ENCODE data around the gene GUCY1B1.

Gene GUCY1B1

DNA sequence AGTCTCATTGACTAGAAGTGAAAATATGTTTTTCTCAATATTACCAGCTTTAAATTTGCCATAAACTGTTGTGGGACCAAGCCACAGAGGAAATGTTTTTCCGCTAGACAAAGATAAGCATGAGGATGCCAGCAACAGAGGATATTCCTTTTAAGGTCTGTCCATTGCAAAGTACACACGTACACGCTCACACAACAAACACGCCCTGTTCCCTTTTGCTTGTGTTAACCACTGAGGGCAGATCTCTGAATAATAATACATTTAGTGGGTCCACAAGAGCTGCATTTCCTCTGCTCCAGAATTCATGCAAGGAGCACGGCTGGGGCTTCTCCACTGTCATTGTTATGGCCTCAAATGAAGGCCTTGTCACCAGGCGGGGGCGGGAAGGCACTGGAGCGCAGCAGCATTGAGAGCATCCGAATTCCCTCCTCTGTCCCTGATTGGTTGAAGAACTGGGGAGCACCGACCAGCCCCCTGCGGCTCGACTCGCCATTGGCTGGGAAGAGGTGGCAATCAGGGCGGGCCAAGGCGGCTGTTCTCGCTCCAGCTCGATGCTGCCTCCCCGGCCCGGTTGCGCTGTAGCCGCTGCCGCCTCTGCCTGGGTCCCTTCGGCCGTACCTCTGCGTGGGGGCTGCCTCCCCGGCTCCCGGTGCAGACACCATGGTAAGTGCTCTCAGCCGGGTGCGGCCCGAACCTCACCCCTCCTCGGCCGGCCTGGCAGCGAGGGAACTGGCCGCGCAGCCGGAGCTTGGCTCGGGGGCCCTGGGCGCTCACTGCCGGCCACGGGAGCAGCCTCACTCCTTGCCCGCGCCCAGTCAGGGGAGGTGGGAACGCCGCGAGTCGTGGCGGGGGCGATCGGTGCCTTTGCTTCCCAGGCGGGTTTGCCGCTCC, at the start of gene GUCY1B1:
GUCY1B1 (plus strand) TSS at position 541 of the 891 bp plus-strand sequence; CDS start at position 661, 120 bp downstream.
- peak; percentile 3 to 54 (median 26) for DNase-seq

DNA sequence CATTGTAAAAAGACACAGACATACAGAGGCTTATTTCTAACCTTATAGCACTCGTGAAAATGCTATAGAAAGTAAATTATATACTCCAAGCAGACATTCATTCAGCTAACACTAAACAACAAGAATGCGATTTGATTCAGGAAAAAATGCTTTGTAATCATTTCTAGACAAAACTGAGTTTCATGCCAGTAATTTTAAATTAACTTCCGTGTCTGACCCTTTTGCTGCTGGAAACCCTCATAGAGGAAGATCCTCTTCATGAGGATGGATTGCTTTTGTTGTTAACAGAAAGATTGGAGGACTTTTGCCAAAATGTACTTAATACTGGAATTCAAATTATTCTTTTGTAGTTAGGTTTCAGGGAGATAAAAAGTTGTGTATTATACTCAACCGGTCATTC, 48.9 kb upstream of the GUCY1B1 start:
- no peak for DNase-seq

DNA sequence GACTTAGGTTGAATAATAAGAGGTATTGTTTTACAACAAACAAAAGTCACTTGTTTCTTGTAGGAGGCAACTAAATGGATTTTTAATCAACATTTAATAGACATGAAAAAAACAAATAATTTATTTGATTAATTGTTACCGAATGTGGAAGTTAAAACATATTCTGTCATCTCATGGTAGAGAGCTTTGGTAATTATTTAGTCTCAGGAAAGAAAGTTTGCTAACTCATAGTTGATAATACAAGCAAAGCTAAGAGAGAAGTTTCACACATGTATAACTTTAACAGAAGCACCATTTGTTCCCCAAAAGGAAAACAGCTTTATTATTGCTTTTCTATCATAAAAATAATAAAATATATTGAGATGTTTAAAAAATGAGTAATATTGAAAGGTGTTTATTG, 47.3 kb upstream of the GUCY1B1 start:
- DNase-seq, result no peak

DNA sequence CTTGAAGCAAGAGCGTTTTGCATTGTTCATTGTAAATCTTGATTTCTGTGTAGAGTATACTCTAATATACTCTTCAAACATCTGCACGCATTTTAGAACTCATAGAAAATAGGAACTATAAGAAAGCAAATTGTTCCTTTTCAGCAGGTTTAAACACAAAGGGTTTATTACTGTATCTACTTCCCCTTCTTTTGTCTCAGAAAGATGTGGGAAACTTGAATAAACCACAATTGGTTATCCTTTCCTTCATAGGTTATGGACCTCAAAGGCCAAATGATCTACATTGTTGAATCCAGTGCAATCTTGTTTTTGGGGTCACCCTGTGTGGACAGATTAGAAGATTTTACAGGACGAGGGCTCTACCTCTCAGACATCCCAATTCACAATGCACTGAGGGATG, 46.0 kb upstream of the GUCY1B1 start:
- DNase-seq, result no peak

DNA sequence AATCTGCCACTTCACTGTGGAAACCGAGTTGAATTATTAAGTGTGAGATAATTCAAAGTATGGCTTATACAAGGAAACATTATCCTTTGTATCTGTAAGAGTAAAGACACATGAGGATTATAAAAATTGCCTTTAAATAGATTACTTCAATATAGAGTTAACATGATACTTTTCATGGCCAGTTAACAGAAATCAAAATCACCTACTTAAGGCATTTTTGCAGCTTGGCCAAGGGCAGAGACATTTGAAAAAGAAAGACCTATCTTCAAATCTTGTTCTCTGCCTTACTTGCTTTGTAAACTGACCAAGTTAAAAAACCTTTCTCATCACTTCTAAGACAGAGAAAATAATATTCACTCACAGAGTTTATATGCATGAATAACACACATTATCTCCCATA, 44.9 kb upstream of the GUCY1B1 start:
- DNase-seq, result no peak

DNA sequence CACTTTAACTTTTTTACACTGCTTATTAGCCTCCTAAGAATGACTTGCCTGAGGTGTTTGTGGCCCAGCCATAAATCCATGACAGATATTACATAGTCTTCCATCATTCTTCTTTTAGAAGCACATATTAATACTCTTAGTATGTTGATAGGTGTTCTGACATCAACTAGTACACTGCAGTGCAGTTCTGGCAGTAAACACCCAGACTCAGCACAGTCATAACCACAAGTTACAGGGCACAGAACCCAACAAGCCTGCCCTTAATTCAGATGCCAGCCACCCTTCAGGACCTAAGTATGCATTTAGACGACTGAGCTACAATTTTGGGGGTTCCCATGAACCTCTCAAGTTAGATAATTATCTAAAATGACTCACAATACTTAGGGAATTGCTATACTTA, 36.5 kb upstream of the GUCY1B1 start:
- no peak for DNase-seq

DNA sequence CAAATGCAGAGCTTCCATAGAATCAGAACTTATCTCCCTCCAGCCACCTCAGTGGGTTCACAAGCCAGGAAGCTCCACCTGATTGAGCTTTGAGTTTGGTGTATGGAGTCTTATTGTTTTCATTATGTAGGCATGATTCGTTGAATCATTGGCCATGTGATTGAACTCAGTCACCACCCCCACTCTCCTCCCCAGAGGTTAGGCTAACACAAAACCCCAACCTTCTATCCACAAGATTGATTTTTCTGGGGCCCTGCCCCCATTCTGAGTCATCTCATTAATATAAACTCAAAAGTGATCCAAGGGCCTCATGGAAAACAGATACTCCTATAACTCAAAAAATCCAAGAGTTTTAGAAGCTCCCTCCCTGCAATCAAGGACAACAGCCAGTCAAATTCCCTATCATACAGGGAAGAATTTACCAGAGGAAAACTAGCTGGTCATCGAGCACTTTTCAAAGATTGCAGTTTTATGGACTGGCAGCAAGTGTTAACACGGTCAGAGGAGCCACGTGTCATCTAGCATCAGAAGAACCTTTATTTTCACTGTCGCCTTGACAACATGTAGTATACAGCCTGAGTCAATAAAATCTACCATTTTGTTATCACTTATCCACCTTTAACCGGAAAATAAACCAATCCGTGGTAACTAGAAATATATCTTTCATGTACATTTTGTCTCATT, 35.9 kb upstream of the GUCY1B1 start:
- no peak for DNase-seq

DNA sequence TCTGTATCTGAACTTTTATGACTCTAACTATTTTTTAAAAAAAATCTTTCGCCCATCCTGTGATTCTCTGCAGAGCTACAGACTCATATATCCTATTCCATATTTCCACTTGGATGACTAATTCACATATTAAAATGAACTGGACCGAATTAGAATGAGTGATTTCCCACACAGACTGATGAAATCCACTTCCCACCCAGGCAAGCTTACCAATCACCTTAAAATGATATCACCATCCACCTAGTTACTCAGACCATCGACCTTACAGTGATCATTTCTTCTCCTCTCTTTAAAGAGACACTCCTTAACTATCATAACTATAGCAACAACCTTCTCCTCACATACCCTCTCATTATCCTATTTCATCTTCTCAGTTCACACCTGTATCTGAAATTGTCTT, 34.1 kb upstream of the GUCY1B1 start:
- no peak for DNase-seq

DNA sequence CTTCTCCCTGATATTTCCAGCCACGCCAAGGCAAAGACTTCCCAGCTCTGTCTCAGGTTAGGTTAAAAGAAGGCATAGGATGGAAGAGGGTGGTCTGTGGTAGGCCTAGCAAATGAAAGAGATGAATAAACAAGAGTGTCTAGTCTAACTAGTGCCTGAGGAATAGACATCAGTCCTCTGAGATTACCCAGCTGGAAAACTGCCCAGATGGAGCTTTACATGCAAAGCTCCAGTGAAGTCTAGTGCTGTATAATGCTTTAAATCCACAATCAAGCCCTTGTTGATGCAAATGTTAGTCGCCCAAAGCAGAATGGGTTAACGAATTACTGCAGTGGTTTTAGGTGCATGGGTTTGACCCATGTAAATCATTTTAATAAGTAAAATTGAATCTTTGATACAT, 24.8 kb upstream of the GUCY1B1 start:
- no peak for DNase-seq

DNA sequence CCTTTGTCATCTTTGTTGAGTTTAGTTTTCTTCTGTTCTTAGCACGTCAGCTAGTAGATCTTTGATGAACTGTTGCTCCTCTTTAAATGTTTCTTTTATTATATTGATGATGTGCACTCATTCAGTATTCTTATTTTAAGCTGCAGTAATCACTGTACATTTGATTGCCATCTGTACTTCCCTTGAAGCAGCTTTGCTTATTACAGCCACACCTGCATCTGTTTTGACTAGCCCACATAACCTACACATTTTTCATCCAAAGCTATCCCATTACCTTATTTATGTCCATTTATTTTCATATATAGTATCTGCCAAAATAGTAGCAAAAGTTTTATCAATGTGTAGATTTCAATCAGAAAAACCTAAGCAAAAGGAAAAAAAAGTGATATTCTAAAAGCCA, 23.9 kb upstream of the GUCY1B1 start:
- no peak for DNase-seq

DNA sequence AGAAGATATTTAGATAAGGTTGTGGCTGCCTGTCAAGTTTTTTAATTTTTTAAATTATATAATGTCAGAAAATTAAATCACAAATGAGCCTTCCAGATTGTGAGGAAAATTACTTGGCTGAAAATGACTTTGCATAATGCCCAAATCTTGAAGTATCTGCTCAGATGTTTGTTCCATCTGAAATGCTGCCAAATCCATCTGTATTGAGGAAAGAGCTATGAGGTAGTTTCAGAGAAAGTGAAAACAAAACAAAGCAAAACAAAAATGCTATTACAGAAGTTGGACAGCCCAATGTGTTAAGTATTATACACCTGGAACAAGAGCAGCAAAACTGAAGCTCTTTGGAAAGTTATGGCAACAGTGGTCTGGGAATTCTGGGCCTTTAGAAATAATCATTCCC, 23.3 kb upstream of the GUCY1B1 start:
- no peak for DNase-seq

DNA sequence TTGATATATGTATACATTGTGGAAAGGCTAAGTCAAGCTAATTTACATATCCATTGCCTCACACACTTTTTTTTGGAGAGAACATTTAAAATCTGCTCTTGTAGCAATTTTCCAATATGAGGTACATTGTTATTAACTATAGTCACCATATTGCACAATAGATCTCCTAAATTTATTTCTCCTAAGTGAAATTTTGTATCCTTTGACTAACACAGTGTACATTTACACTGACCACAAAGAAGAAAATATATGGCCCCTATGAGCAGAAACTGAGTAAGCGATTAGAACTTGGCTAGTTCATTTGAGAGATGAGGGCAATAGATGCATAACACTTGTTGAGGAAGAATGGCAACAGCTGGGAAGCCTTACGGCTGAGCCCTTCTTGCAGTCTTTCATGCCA, 20.3 kb upstream of the GUCY1B1 start:
- no peak for DNase-seq

DNA sequence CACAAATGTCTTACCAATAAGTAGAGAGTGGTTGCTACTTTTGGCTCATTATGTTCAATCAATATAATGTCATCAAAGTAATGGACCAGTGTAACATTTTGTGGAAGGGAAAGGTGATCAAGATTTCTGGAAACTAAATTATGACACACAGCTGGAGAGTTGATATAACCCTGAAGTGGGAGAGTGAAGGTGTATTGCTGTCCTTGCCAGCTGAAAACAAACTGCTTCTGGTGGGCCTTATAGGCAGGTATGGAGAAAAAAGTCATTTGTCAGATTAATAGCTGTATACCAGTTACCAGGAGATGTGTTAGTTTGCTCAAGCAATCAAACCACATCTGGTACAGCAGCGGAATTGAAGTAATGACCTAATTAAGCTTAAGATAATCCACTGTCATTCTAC, 17.3 kb upstream of the GUCY1B1 start:
- DNase-seq, result no peak

DNA sequence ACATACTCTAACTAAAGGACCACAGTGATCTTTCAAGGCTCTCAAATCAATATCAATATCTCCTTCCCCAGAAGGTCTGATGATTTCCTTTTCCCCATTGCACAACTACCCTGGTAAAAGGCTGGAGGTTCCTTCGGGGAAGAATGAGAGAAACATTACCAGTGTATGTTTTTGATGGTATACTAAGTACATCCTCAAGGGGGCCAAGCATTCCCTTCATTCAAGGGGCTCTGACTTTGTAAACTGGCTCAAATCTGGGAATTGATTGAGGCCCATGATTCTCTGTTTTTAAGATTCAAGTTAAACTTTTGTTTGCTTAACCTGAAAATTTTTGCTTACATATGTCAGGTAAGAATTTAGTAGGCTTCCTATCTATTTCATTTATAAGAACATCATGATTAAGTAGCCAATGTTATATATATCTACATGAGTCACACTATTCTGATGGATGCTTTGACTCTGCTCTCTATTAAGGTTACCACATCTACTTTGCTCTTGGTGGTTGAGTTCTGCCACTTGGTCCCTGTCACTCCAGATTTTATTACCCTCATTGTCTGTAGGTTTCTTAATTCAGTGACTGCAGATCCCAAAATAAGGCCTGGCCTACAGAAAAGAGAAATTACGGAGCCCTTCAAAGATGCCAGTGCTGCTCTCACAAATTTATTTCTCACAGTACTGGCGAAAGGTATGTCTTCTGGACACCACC, 16.4 kb upstream of the GUCY1B1 start:
- no peak for DNase-seq

DNA sequence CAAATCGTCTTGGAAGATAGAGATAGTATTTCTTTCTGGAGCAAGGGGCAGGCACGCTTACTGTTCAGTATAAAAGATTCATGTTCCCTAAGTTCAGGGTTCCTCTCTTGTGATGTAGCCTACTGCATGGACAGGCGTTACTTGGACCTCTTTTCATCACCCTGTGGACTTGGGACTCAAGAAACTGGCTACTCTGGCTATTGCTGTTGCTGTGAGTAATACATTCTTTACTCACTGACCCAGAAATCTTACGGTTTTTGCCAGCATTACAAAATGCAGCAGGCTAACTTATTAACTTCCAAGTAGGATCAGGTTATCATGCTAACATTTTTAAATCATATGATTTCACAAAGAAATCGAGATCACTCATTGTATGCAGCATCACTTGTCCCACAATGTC, 12.8 kb upstream of the GUCY1B1 start:
- no peak for DNase-seq

DNA sequence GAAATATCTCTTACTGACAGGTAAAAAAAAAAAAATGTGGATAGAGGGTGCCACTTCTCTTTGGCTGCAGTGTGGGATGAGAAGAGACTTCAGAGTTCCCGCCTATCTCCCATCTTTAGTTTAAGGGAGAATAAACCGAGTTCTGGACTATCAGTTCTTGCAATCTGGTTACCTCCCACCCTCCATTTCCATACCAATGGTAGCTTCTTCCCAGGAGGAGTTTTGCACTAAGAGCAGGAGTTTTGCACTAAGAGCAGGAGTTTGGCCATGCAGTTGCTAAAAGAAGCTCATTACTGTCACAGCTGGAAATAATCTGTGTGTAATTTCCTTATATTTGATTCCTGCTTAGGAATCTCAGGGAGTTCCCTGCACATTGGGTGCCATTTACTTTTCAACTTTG, 10.8 kb upstream of the GUCY1B1 start:
- no peak for DNase-seq

DNA sequence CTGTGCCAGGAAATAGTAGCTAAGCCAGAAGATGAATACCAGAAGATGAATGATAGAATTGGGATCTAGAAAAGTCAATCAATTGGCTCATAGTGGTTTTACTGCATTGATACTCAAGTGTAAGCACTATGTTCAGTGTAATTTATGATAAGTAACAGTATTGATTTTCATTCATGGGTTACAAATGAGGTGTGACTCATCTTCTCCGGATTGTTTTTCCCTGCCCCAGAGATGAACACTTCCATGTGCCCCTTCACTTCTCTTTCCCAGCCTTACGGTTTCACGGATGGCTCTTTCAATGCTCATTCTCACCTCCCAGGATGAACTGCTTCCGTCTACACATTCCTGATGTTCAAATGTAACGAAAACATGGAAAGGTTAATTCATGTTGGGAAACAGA, 9.8 kb upstream of the GUCY1B1 start:
- no peak for DNase-seq

DNA sequence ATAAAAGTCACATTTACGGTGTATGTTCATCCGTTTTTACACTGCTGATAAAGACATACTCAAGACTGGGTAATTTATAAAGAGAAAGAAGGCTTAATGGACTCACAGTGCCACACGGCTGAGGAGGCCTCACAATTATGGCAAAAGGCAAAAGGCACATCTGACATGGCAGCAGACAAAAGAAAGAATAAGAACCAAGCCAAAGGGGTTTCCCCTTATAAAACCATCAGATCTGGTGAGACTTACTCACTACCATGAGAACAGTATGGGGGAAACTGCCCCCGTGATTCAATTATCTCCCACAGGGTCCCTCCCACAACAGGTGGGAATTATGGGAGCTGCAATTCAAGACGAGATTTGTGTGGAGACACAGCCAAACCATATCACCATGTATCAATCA, 7.3 kb upstream of the GUCY1B1 start:
- no peak for DNase-seq

DNA sequence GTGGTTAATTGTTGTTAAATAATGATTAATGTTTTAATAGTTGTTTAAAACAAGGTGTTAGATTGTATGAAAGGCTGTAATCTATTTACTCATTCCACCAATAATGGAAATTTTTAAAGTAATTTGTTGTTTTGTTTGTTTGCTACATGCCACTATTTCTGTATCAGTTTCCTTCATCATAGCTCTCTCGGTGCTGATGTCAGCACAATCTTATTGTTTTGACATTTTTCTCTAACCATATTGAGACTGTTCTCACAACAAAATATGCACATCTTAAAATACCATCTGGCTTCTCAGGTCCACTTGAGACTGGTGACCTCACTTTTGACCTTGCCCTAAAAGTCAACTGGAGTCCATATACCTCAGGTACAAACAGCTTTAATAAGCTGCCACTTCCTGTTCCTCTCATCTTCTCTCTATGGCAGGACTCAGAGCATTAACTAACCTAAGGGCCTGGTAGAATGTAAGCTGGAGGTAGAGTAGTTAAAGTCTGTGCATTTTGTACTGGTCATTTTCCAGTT, 1.0 kb upstream of the GUCY1B1 start:
- DNase-seq, result no peak

DNA sequence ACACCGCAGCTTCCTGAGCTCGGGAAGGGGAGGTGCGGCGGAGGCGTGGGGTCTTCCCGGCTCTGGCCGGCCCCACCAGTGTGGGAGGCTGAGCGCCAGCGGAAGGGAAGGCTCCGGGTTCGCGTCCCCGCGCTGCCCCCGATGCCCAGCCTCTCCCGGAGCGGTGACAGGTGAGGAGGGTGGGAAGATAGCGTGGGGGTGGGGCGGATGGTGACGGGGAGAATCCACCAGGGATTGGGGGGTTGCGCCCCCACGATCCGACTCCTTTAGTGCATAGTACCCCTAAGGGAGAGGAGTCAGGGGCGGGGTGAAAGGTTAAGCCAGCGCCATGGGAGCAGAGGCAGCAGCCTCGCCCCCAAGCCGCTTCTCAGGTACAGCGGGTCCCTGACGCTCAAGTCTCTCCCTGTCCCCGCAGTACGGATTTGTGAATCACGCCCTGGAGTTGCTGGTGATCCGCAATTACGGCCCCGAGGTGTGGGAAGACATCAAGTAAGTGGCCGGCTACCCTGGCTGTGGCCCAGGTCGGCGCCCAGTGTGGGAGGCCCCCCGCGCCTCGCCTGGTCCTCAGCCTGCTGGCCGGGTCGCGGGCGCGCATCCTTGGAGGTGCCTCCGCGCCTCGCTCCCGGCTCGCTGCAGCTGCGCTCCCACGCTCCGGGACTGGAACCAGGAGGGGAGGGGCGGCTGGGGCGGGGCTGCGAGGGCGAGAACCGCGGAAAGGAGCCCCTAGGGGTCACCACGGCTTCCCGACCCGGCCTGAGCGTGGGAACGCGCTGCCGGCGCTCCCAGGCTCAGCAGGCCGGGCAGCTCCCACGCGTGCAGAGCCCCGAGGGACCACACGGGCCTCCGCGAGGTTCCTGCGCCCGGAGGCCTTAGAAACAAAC, 791 bp downstream of the GUCY1B1 start:
- no peak for DNase-seq

DNA sequence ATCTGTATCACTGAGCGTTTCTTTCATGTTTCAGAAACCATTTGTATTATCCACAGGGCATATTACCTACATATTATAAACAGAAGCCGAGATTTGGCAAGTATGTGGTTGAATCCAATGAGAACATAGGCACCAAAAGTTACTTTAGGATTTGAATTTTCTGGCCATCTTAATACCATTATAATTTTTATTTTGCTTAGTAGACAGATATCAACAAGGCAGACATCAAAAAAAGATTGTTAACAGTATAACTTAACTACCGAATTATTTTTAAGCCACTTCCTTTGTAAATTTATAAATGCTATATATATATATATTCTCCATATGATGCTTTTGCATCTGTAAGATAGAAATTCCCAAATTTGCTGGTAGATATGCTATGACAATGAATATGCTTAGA, 2.2 kb downstream of the GUCY1B1 start:
- DNase-seq, result no peak

DNA sequence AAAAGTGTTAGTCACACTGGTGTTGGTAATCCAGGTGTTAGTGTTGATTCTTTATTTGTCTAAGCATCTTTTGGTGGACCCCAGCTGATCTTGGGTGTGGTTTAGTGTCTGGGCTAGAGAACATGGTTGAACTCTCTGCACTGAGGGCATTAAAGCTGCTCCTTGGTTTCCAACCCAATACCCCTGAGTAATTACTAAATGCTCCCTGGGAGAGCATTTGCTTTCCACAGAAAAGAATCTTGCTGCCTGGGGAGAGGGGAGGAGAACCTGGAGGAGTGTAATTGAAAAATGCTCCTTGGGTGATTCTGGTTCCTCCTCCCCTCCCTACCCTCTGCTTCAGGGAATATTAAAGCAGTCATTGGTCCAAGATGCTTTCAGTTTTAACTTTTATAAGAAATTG, 3.1 kb downstream of the GUCY1B1 start:
- DNase-seq, result no peak

DNA sequence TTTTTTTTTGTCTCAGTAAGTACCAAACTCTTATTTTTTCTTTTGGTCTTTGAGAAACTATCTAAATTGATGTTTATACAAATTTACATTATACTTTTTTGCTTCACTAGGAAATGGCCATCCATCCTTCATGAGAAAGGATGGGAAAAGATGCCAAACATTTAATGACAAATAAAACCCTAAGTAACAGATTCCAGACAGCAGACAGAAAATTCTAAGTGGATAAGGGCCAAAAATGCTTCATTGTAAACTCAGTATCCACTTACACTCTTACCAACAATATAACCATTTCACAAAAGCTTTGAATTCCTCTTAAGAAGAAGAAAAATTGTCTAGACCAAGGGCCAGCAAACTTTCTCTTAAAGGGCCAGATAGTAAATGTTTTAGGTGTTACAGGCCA, 3.5 kb downstream of the GUCY1B1 start:
- DNase-seq, result no peak

All from activated naive CD4-positive, alpha-beta T cell (primary cell).